Measurements from ENCODE around the gene PDSS2.

DNA sequence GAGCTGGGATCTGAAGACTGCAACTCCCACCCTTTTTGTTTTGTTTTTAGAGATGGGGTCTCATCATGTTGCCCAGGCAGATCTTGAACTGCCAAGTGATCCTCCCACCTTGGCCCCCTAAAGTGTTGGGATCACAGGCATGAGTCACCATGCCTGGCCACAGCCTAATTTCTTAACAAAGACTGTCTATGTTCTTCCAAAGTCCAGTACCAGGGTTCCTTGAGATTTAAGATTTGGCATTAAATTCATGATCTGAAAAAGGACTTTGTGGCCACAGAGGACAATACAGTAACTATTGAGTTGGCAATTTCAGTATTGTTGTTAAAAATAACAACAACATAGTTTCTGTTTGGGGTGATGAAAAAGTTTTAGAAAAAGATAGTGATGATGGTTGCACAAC lies 315.4 kb downstream of the PDSS2 start:
- TF ChIP-seq, protein P1, sequence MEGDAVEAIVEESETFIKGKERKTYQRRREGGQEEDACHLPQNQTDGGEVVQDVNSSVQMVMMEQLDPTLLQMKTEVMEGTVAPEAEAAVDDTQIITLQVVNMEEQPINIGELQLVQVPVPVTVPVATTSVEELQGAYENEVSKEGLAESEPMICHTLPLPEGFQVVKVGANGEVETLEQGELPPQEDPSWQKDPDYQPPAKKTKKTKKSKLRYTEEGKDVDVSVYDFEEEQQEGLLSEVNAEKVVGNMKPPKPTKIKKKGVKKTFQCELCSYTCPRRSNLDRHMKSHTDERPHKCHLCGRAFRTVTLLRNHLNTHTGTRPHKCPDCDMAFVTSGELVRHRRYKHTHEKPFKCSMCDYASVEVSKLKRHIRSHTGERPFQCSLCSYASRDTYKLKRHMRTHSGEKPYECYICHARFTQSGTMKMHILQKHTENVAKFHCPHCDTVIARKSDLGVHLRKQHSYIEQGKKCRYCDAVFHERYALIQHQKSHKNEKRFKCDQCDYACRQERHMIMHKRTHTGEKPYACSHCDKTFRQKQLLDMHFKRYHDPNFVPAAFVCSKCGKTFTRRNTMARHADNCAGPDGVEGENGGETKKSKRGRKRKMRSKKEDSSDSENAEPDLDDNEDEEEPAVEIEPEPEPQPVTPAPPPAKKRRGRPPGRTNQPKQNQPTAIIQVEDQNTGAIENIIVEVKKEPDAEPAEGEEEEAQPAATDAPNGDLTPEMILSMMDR (IDR thresholded peaks at IDR 0.05) = no peak
- no peak for TF ChIP-seq POLR2AphosphoS5 (IDR thresholded peaks at IDR 0.05; ENCODE audit: insufficient read depth in 1 of 2, low read depth in 1 of 2)
